Measurements from ENCODE around the gene FRMD4A. TPM values are rescaled to one million over a fixed set of nuclear protein-coding genes. Genes with fewer than 3 reads are reported as not detected.

FRMD4A gene
- total and polyA plus RNA-seq, 2 experiments from 2014 or later: 3.7 to 12.6 TPM

- no peaks in the 10 kb centered on the region for H3K4me1 ChIP-seq (ENCODE audit: low read depth)
- H3K36me3 ChIP-seq: no peaks in the 10 kb centered on the region
- no peak overlapping the region for H3K27ac ChIP-seq
- H3K9me3 ChIP-seq (ENCODE audit: low read depth): no peaks in the 10 kb centered on the region
- H3K4me3 ChIP-seq: no peak overlapping the region
- H3K27me3 ChIP-seq: no peaks in the 10 kb centered on the region
- DNase-seq (ENCODE audit: low read depth in 1 of 2, low spot score in 1 of 2): no peak
- TF ChIP-seq CTCF (IDR thresholded peaks at IDR 0.05; ENCODE audit: low read depth, low read length): no peak
Measured at GRCh38 chr10:14294347-14295059, 36.2 kb downstream of the FRMD4A start.

GRCh38 chr10:14293526-14293925 is 37.2 kb downstream of the FRMD4A start:
- Histone ChIP-seq H3K36me3 (no peaks in the 10 kb centered on the region), H3K9me3 (ENCODE audit: low read depth) (no peaks in the 10 kb centered on the region), H3K4me1 (ENCODE audit: low read depth) (no peaks in the 10 kb centered on the region), H3K27ac (no peak overlapping the region), H3K27me3 (no peaks in the 10 kb centered on the region), H3K4me3 (no peak overlapping the region)
- peak in 1 of 2 donors; percentile 7 for DNase-seq (ENCODE audit: low read depth in 1 of 2, low spot score in 1 of 2)
- TF ChIP-seq CTCF (IDR thresholded peaks at IDR 0.05; ENCODE audit: low read depth, low read length): no peak

- Histone ChIP-seq H3K4me1 (ENCODE audit: low read depth) (no peaks in the 10 kb centered on the region), H3K27ac (no peak overlapping the region), H3K36me3 (no peaks in the 10 kb centered on the region), H3K4me3 (no peak overlapping the region), H3K9me3 (ENCODE audit: low read depth) (no peaks in the 10 kb centered on the region), H3K27me3 (no peaks in the 10 kb centered on the region)
- DNase-seq (ENCODE audit: low read depth in 1 of 2, low spot score in 1 of 2): no peak
- TF ChIP-seq CTCF (IDR thresholded peaks at IDR 0.05; ENCODE audit: low read depth, low read length): no peak
Measured at GRCh38 chr10:14291296-14291695, 39.4 kb downstream of the FRMD4A start.

GRCh38 chr10:14285941-14286560 is 44.7 kb downstream of the FRMD4A start:
- no peaks in the 10 kb centered on the region for H3K36me3 ChIP-seq
- H3K27me3 ChIP-seq: no peaks in the 10 kb centered on the region
- H3K9me3 ChIP-seq (ENCODE audit: low read depth): no peaks in the 10 kb centered on the region
- H3K4me1 ChIP-seq (ENCODE audit: low read depth): no peaks in the 10 kb centered on the region
- DNase-seq (ENCODE audit: low read depth in 1 of 2, low spot score in 1 of 2): no peak
- no peak for TF ChIP-seq CTCF (IDR thresholded peaks at IDR 0.05; ENCODE audit: low read depth, low read length)
- no peak overlapping the region for H3K4me3 ChIP-seq
- H3K27ac ChIP-seq: no peak overlapping the region

GRCh38 chr10:14282276-14282675 is 48.4 kb downstream of the FRMD4A start:
- H3K9me3 ChIP-seq (ENCODE audit: low read depth): no peaks in the 10 kb centered on the region
- TF ChIP-seq CTCF (IDR thresholded peaks at IDR 0.05; ENCODE audit: low read depth, low read length): no peak
- no peaks in the 10 kb centered on the region for H3K36me3 ChIP-seq
- no peaks in the 10 kb centered on the region for H3K4me1 ChIP-seq (ENCODE audit: low read depth)
- H3K4me3 ChIP-seq: no peak overlapping the region
- no peak for DNase-seq (ENCODE audit: low read depth in 1 of 2, low spot score in 1 of 2)
- H3K27me3 ChIP-seq: no peaks in the 10 kb centered on the region
- no peak overlapping the region for H3K27ac ChIP-seq
